A673 (cell line): ENCODE data around the gene SLC6A9. TPM values are rescaled to one million over a fixed set of nuclear protein-coding genes. Genes with fewer than 3 reads are reported as not detected.

Source experiments
- BruUV-seq: library from RNA; stranded (reverse); fragments of 400-500 nt; replicated peaks from 2 replicates; lab custom pipeline; 2021; lab: Mats Ljungman, UMichigan
- CTCF ChIA-PET: fragments of 300-600 bp; sonication (Branson Sonifier 250); formaldehyde crosslinking; loops from one replicate; lab custom pipeline; 2022; ENCODE audit warnings: antibody characterized with exemption; lab: Charles Lee
- POLR2A ChIA-PET: fragments of 300-600 bp; sonication (Branson Sonifier 250); formaldehyde crosslinking; loops from one replicate; lab custom pipeline; 2022; ENCODE audit warnings: antibody characterized with exemption; ENCODE audit not compliant: low non-redundant PET; lab: Charles Lee
- DNase-seq: peaks from one replicate; pipeline ENCODE4 v3.0.0-alpha.2; 2015; ENCODE audit warnings: low spot score
- H3K27ac ChIP-seq: fragments of 200-600 bp; sonication (generic); 2 replicates; pipeline ENCODE4 v1.5.1; 2016; ENCODE audit warnings: mixed run types, low read depth, mild to moderate bottlenecking, mixed read lengths, antibody characterized with exemption, low read length; ENCODE audit not compliant: poor library complexity, severe bottlenecking
- H3K27me3 ChIP-seq: fragments of 200-600 bp; sonication (generic); replicated peaks from 2 replicates; pipeline ENCODE4 v1.6.1; 2017; ENCODE audit warnings: mixed run types, low read depth, mild to moderate bottlenecking, mixed read lengths, antibody characterized with exemption, low read length; ENCODE audit not compliant: insufficient read depth, poor library complexity
- H3K36me3 ChIP-seq: fragments of 200-600 bp; sonication (generic); 2 replicates; pipeline ENCODE4 v1.6.1; 2016; ENCODE audit warnings: mixed run types, mild to moderate bottlenecking, mixed read lengths, antibody characterized with exemption, low read length; ENCODE audit not compliant: insufficient read depth, poor library complexity, severe bottlenecking
- H3K4me1 ChIP-seq: fragments of 200-600 bp; sonication (generic); 2 replicates; pipeline ENCODE4 v1.6.1; 2017; ENCODE audit warnings: mixed run types, mild to moderate bottlenecking, mixed read lengths, antibody characterized with exemption, low read length; ENCODE audit not compliant: insufficient read depth, poor library complexity, severe bottlenecking
- H3K4me3 ChIP-seq: fragments of 200-600 bp; sonication (generic); 2 replicates; pipeline ENCODE4 v1.5.1; 2016; ENCODE audit warnings: low read depth, mixed run types, mild to moderate bottlenecking, mixed read lengths, low read length; ENCODE audit not compliant: poor library complexity, severe bottlenecking
- H3K9me3 ChIP-seq: fragments of 200-600 bp; sonication (generic); 2 replicates; pipeline ENCODE4 v1.6.1; 2016; ENCODE audit warnings: mixed run types, low read depth, mild to moderate bottlenecking, mixed read lengths, antibody characterized with exemption, low read length; ENCODE audit not compliant: poor library complexity, severe bottlenecking
- EZH2 ChIP-seq: fragments of 200-600 bp; sonication (generic); IDR thresholded peaks from 2 replicates; pipeline ENCODE4 v1.6.1; 2017; ENCODE audit warnings: borderline replicate concordance, low read depth, mild to moderate bottlenecking, mixed read lengths, antibody characterized with exemption, low read length; ENCODE audit not compliant: poor library complexity, severe bottlenecking
- intact Hi-C: fragments of 100-400 bp; cut with micrococcal nuclease; formaldehyde crosslinking; loops from one replicate; pipeline ENCODE4 v1.10.0; 2022; ENCODE audit not compliant: unreplicated experiment
- total RNA-seq: library from RNA; stranded (reverse); gene quantifications from 2 replicates; pipeline ENCODE4 v1.2.3, GENCODE V29; 2021
- TF ChIP-seq, protein P1 (sequence below): fragments of 300-800, 200-600 bp; sonication (generic); conservative IDR thresholded peaks from 2 replicates; pipeline ENCODE4 v1.5.1; 2017; ENCODE audit warnings: low read depth, mild to moderate bottlenecking, antibody characterized with exemption, low read length, moderate library complexity, mixed read lengths

The SLC6A9 gene
- total RNA-seq, 1 experiment from 2014 or later = 31.4 TPM

DNA sequence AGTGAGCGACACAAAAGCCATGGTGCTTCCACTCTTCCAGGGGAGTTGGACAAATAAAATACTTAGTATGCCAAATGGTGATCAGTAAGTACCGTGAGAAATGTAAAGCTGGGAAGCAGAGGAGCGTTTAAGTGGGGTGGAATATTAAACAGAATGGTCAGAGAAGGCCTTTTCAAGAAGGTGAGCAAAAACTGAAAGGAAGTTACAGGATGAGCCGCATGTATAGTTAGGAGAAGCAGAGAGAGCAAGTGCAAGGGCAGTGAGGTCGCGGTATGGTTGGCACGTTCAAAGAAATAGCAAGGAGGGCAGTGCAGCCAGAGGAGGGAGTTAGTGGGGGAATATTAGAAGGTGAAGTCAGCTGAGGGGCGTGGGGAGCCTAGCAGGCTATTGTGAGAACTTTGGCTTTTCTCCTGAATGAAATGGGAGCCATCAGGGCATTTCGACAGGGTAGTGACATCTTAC is 57.2 kb downstream of the SLC6A9 start:
- TF ChIP-seq, protein P1, sequence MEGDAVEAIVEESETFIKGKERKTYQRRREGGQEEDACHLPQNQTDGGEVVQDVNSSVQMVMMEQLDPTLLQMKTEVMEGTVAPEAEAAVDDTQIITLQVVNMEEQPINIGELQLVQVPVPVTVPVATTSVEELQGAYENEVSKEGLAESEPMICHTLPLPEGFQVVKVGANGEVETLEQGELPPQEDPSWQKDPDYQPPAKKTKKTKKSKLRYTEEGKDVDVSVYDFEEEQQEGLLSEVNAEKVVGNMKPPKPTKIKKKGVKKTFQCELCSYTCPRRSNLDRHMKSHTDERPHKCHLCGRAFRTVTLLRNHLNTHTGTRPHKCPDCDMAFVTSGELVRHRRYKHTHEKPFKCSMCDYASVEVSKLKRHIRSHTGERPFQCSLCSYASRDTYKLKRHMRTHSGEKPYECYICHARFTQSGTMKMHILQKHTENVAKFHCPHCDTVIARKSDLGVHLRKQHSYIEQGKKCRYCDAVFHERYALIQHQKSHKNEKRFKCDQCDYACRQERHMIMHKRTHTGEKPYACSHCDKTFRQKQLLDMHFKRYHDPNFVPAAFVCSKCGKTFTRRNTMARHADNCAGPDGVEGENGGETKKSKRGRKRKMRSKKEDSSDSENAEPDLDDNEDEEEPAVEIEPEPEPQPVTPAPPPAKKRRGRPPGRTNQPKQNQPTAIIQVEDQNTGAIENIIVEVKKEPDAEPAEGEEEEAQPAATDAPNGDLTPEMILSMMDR = no peak
- TF ChIP-seq EZH2 = no peak
- Histone ChIP-seq H3K27me3 (no peaks in the 10 kb centered on the region), H3K36me3 (peaks cover 18% of the 10 kb centered on the region), H3K4me1 (peaks cover 27% of the 10 kb centered on the region), H3K9me3 (no peaks in the 10 kb centered on the region), H3K27ac (peak overlapping the region; percentile 90), H3K4me3 (peak overlapping the region; percentile 88)
- no TSS peak for BruUV-seq
- no peak for DNase-seq
- CTCF ChIA-PET = no interaction called here
- intact Hi-C loops = no loop called here
- POLR2A ChIA-PET = no interaction called here

DNA sequence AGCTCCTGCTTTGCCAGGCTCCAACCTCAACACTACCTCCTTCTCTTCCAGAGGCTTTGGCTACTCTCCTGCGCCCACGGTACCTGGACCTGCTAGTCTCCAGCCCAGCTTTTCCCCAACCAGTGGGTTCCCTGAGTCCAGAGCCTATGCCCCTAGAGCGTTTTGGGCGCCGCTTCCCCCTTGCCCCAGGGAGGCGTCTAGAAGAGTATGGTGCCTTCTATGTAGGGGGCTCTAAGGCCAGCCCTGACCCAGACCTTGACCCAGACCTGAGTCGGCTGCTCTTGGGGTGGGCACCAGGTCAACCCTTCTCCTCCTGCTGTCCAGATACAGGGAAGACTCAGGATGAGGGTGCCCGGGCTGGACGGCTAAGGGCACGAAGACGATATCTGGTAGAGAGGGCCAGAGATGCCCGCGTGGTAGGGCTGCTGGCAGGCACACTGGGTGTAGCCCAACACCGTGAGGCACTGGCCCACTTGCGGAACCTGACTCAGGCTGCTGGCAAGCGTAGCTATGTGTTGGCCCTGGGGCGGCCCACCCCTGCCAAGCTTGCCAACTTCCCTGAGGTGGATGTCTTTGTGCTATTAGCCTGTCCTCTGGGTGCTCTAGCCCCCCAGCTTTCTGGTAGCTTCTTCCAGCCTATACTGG is 59.8 kb downstream of the SLC6A9 start:
- DNase-seq = no peak
- ChIA-PET POLR2A (no interaction called here), CTCF (no interaction called here)
- Histone ChIP-seq H3K27ac (no peak overlapping the region), H3K36me3 (peaks cover 6% of the 10 kb centered on the region), H3K9me3 (no peaks in the 10 kb centered on the region), H3K4me1 (peaks cover 8% of the 10 kb centered on the region), H3K27me3 (no peaks in the 10 kb centered on the region), H3K4me3 (no peak overlapping the region)
- intact Hi-C loops = no loop called here
- BruUV-seq = no TSS peak
- TF ChIP-seq EZH2 = no peak
- TF ChIP-seq, protein P1 = no peak

DNA sequence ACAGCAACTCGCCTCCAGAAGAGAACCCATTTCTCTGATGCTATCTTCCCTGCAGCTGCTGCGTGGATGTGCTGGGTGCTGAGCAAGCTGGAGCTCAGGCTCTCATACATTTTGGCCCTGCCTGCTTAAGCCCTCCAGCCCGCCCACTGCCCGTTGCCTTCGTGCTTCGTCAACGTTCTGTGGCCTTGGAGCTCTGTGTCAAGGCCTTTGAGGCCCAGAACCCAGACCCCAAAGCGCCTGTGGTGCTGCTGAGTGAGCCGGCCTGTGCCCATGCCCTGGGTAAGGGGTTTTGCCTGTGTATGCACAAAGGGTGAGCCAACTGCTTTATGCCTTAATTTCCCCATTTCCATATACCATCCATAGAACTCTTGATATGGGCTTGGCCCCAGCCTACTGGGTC is 60.4 kb downstream of the SLC6A9 start:
- Histone ChIP-seq H3K9me3 (no peaks in the 10 kb centered on the region), H3K27ac (no peak overlapping the region), H3K27me3 (no peaks in the 10 kb centered on the region), H3K4me3 (peak overlapping the region; percentile 93), H3K4me1 (peaks cover 5% of the 10 kb centered on the region), H3K36me3 (peaks cover under 1% of the 10 kb centered on the region)
- BruUV-seq = no TSS peak
- intact Hi-C loops = no loop called here
- TF ChIP-seq EZH2 = no peak
- TF ChIP-seq, protein P1 = no peak
- POLR2A ChIA-PET = no interaction called here
- no peak for DNase-seq
- CTCF ChIA-PET = no interaction called here
